GM12875 (cell line): ENCODE measurements around the gene CDC42BPB.
"Not testable (repeated sequence)": the region's sequence is repeated elsewhere in the genome, so short reads cannot be mapped to it uniquely, and the experiment has no call there.

ENCODE experiments used
- H3K4me3 ChIP-seq: one replicate; pipeline ENCODE4 v1.5.1; 2011; ENCODE audit warnings: low read depth, low read length, control low read depth
- TF ChIP-seq, protein P1 (sequence below): IDR thresholded peaks from 2 replicates; pipeline ENCODE4 v1.5.1; 2011; ENCODE audit warnings: low read depth, mild to moderate bottlenecking, control low read depth, inconsistent platforms, low read length, moderate library complexity, borderline replicate concordance; ENCODE audit not compliant: insufficient read depth

CDC42BPB gene

DNA sequence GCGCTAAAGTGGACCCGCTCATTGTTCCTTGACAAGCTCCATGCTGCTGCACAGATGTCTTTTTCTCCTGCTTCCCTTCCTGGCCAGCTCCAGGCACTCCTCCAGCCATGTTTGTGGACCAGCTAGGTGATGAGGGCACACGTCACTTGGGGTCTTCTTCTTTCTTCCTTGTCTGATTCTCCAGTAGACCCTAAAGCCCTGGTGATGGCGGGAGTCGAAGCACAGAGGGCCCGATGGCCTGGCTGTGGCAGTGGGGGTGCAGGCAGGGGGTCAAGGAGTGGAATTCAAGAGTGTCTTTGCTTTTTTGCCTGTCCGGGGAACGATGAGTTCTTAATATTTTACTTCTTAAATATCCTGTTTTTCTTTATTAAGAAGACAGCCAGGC is 157.8 kb downstream of the CDC42BPB start:
- TF ChIP-seq, protein P1, sequence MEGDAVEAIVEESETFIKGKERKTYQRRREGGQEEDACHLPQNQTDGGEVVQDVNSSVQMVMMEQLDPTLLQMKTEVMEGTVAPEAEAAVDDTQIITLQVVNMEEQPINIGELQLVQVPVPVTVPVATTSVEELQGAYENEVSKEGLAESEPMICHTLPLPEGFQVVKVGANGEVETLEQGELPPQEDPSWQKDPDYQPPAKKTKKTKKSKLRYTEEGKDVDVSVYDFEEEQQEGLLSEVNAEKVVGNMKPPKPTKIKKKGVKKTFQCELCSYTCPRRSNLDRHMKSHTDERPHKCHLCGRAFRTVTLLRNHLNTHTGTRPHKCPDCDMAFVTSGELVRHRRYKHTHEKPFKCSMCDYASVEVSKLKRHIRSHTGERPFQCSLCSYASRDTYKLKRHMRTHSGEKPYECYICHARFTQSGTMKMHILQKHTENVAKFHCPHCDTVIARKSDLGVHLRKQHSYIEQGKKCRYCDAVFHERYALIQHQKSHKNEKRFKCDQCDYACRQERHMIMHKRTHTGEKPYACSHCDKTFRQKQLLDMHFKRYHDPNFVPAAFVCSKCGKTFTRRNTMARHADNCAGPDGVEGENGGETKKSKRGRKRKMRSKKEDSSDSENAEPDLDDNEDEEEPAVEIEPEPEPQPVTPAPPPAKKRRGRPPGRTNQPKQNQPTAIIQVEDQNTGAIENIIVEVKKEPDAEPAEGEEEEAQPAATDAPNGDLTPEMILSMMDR: no peak
- H3K4me3 ChIP-seq: no peak overlapping the region

DNA sequence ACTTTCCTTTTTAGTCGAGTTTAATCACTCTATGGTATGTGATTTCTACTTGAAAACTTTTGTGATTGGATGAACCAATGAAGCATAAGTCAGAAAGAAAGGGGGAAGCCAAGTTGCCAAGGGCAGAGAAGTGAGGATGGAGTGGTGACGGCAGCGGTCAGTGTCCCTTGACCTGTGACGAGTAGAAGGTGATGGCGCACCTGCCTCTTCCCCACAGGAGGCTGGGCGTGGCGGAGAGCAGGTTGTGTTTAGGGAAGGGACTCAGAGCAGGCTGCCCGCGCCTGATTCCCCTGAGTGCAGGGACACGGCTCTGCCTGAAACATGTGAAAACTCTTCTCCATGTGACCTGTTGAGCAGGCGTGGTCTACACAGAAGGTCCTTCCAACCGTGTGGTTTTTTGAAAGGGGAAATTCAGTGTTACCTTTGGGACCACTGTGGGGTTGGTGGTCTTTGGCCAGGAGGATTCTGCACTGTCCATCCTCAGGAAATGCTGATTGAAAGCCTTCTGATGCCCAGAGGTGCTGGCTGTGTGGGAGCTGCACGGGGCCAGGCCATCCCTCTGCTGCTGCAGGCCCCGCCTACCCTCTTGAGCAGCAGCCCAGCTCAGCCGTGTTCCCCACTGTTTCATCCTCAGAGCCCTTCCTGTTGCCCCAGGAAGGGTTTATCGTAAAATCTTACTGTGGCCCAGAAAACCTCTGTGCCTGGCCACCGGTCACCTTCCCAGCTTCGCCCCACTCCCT is 158.4 kb downstream of the CDC42BPB start:
- TF ChIP-seq, protein P1: no peak
- H3K4me3 ChIP-seq: no peak overlapping the region

DNA sequence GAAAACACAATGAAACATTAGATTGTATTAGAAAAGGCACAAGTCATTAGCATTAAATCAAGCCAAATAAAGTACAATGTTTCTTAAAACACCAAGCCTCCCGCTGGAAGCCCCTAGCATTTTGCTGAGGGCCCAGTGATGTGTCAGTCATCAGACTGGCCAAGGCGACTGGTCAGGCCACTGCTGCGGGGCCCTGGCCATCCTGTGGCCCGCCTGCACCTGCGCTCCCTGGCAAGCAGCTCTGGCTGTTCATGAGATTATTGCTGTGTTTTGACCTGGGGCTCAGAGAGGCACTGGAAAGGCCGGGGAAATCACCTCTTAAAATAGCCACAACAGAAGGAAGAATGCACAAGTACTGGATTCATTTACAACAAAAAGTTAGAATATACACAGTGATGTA is 159.1 kb downstream of the CDC42BPB start:
- H3K4me3 ChIP-seq: no peak overlapping the region

DNA sequence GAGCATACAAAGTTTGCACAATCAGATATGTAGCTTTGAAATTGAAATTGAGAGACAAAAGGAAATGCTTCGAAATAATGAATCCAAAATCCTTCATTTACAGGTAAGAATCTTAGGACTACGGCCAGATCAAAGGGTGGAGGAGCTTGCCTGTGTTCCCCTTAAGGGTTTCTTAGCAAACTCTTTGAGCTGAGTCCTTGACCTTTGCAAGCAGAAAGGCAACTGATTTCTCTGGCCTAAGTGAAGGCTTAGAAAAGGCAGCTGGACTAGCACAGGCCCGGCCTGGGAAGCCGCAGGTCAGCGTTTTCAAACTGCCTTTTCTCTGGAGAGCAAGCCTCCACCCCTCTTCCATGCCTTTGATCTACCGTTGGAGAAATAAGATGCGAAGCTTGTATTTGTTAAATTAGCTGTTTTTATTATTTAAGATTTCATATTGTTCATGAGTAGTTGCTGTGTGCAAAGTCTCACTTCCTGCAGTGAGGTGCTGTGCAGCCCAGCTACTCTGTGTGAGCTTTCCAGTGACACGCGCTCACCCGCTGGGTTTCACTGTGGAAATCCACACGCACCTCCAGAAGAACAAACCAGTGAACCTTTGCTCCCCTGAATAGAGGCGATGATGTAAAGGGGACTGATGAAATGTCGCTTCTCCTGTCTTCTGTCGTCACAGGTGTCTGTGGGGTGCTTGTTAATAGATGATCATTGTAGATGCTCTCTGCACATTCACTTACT is 159.9 kb downstream of the CDC42BPB start:
- no peak overlapping the region for H3K4me3 ChIP-seq
- TF ChIP-seq, protein P1: no peak

More for the DNA sequence above, 159.1 kb downstream of the CDC42BPB start:
- TF ChIP-seq, protein P1: no peak

DNA sequence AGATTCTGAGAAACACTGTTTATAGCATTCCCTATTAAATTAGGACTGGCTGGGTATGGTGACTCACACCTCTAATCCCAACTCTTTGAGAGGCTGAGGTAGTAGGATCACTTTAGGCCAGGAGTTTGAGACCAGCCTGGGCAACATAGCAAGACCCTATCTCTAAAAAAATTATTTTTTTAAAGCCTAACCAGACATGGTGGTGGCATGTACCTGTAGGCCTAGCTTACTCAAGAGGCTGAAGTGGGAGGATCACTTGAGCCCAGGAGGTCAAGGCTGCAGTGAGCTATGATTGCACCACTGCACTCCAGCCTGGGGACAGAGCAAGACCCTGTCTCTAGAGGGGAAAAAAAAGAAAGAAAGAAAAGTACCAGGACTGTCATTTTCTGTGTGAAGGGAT is 160.6 kb downstream of the CDC42BPB start:
- H3K4me3 ChIP-seq: not testable (repeated sequence)

DNA sequence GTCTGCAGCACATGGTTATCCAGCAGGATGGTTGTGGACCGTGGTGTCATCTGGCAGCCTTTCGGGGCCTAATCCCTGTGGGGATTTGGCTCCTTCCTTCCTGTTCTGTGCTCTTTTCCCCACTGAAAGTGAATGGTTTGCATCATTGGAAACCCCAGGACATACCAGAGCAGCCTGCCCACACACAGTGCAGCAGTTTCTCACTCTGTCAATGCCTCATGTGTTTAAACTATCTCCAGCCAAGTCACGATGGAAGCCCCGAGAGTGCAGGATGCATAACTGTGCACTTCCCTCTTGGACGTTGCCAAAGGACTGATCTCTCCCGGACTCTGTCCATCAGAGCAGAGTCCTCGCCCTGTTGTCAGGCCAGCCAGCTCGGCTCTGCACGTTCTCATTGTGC is 163.9 kb downstream of the CDC42BPB start:
- no peak overlapping the region for H3K4me3 ChIP-seq
- TF ChIP-seq, protein P1: no peak

DNA sequence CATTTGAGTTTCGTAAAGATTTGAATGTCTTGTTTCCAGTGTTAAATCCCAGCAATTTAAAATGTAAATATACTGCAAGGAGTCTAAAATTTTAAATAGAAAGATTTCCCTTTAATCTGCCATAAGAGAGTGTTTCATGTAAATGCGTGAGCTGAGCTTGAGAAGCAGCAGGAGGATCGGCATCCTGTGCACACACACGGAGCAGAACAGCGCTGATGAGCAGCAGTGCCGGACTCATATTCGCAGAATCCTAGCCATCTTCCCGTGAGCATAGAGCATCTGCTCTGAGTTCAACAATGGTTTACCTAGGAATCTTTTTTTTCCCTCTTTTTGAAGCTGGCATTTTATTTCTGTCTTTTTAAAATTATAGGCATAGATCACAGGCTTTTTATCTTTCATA is 164.7 kb downstream of the CDC42BPB start:
- TF ChIP-seq, protein P1: no peak
- no peak overlapping the region for H3K4me3 ChIP-seq
